LNCAP (cell line): Measurements from ENCODE around the gene ELAVL2.

Experiments used
- CTCF ChIP-seq: fragments of 450-650 bp; IDR thresholded peaks from 2 replicates; pipeline ENCODE4 v1.5.1; 2017; ENCODE audit warnings: mild to moderate bottlenecking

Gene ELAVL2

GRCh38 chr9:23754551-23754950 lies 71.5 kb downstream of the ELAVL2 start:
- no peak for TF ChIP-seq CTCF

- TF ChIP-seq CTCF: no peak
These were observed 73.2 kb downstream of the ELAVL2 start for GRCh38 chr9:23752859-23753258.

GRCh38 chr9:23751633-23752032 lies 74.4 kb downstream of the ELAVL2 start:
- TF ChIP-seq CTCF: no peak

GRCh38 chr9:23750808-23751207 lies 75.2 kb downstream of the ELAVL2 start:
- no peak for TF ChIP-seq CTCF

GRCh38 chr9:23747088-23748075 lies 78.7 kb downstream of the ELAVL2 start:
- no peak for TF ChIP-seq CTCF

GRCh38 chr9:23746317-23746716 lies 79.7 kb downstream of the ELAVL2 start:
- TF ChIP-seq CTCF: no peak

- TF ChIP-seq CTCF: no peak
These were observed 83.0 kb downstream of the ELAVL2 start for GRCh38 chr9:23743036-23743435.
